Measurements from ENCODE around the gene COL26A1.

COL26A1 gene

GRCh38 chr7:101586906-101587677, 224.4 kb downstream of the COL26A1 start:
- peak; percentile 3 for DNase-seq (ENCODE audit: extremely low spot score)
- CTCF ChIA-PET: interaction anchor here (1.4 to 1.5 kb wide), 2 partner anchors 15 to 16 kb away, joined by 3 to 4 read pairs; no protein-coding TSS in a partner anchor
- POLR2A ChIA-PET: no interaction called here
- no peak for TF ChIP-seq CTCF (IDR thresholded peaks at IDR 0.05; ENCODE audit: control extremely low read depth, extremely low read depth, low read depth, missing control alignments)

GRCh38 chr7:101588131-101588935, 225.7 kb downstream of the COL26A1 start:
- CTCF ChIA-PET: interaction anchor here (1.4 to 1.5 kb wide), 2 partner anchors 14 to 15 kb away, joined by 3 to 4 read pairs; no protein-coding TSS in a partner anchor

DNA sequence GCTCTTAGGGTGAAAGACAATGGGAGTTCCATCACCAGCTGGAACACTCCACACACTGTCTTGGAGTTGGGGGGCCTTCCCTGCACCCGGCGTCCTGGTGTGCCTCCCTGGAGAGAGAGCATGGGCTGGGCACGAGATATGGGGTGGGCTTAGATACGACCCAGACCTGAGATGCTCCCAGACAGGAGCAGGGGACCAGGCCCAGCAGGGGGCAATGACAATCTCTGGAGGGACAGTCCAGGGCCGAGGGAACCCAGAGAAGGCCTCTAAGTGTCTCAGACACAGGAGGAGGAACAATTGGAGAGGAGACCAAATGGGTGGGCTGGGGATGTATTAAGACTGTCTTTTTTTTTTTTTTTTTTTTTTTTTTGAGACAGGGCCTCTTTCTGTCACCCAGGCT, 226.4 kb downstream of the COL26A1 start:
- CTCF ChIA-PET: no interaction called here
- TF ChIP-seq CTCF (IDR thresholded peaks at IDR 0.05; ENCODE audit: control extremely low read depth, extremely low read depth, low read depth, missing control alignments): no peak
- POLR2A ChIA-PET: no interaction called here
- peak; percentile 11 for DNase-seq (ENCODE audit: extremely low spot score)

More at GRCh38 chr7:101588131-101588935, 225.7 kb downstream of the COL26A1 start:
- peak; percentile 7 for DNase-seq (ENCODE audit: extremely low spot score)
- POLR2A ChIA-PET: no interaction called here
- no peak for TF ChIP-seq CTCF (IDR thresholded peaks at IDR 0.05; ENCODE audit: control extremely low read depth, extremely low read depth, low read depth, missing control alignments)

GRCh38 chr7:101589976-101590662, 227.4 kb downstream of the COL26A1 start:
- DNase-seq (ENCODE audit: extremely low spot score): peak; percentile 9
- ChIA-PET CTCF (interaction anchor here (1.1 to 1.5 kb wide), 2 partner anchors 13 kb away, joined by 3 read pairs; no protein-coding TSS in a partner anchor), POLR2A (no interaction called here)
- no peak for TF ChIP-seq CTCF (IDR thresholded peaks at IDR 0.05; ENCODE audit: control extremely low read depth, extremely low read depth, low read depth, missing control alignments)

DNA sequence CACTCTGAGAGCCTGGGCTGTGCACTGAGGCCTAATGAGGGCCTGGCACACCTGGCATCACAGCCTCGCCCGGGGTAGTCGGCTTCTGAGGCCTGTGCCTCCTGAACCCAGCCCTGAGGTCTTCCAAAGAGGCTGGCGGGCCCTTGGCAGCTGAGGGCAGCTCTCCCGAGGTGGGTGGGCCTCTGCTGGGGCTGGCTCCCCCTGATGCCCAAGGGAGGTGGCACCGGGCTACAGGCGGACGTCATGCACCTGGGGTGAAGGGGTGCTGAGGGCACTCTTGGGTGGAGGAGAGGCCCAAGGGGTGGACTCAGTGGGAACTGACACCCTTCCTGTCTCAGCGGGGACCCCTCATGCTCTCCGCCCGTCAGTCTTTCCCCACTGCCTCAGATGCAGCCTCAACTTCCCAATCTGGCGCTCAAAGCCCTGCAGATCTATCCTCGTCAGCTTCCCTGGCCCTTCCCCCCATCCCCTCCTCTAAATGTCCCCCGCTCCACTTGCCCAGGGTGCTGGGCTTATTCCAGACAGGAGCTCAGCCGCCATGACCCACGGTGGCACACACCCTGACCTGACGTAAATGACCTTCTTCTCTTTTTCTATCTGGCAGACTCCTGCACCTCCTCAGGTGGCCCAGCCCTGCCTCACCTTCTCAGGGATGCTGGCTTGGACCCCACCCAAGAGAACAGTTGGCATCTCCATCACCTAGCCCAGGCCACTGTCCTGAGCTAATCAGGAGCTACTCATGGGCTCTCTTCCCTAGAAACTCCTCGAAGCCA, 228.2 kb downstream of the COL26A1 start:
- peak; percentile 10 for DNase-seq (ENCODE audit: extremely low spot score)
- TF ChIP-seq CTCF (IDR thresholded peaks at IDR 0.05; ENCODE audit: control extremely low read depth, extremely low read depth, low read depth, missing control alignments): no peak
- POLR2A ChIA-PET: no interaction called here
- CTCF ChIA-PET: interaction anchor here (0.9 to 1.5 kb wide), 3 partner anchors 12 to 680 kb away, joined by 3 read pairs; no protein-coding TSS in a partner anchor

Measured in GM10248 (cell line).